H1 (cell line): ENCODE measurements around the gene RPP30. TPM values are rescaled to one million over a fixed set of nuclear protein-coding genes. Genes with fewer than 3 reads are reported as not detected.

Source experiments
- GTF2F1 ChIP-seq: IDR thresholded peaks from 2 replicates; pipeline ENCODE4 v1.6.1; 2012; ENCODE audit warnings: low read depth, low read length, improper control_type of control experiment, borderline replicate concordance
- HDAC2 ChIP-seq, 2 experiments: fragments of 300-600 bp in 1 of 2; sonication (generic) in 1 of 2; IDR thresholded peaks; 2 replicates each; pipeline ENCODE4 v1.6.1; 2011 to 2012; ENCODE audit warnings: low read depth in 2 of 2, low read length in 2 of 2, mild to moderate bottlenecking in 2 of 2, moderate library complexity in 2 of 2, borderline replicate concordance in 1 of 2, inconsistent platforms in 1 of 2
- SP4 ChIP-seq: IDR thresholded peaks from 2 replicates; pipeline ENCODE4 v1.6.1; 2012; ENCODE audit warnings: low read length, inconsistent platforms
- polyA plus RNA-seq, 7 experiments: library from polyadenylated mRNA; depleted of rRNA in 3 of 7; stranded (reverse) in 5 of 7; unstranded in 2 of 7; fragments of >200 nt in 5 of 7; fragments of 200-250 nt in 2 of 7; gene quantifications; 1 replicate in 5 of 7; 2 replicates in 1 of 7; 4 replicates in 1 of 7; pipeline versions ENCODE4 v1.2.1 to v1.2.3, GENCODE V29; 2011 to 2013; ENCODE audit warnings: missing spikeins in 2 of 7, mixed read lengths in 2 of 7
- total RNA-seq: library from RNA; stranded (reverse); fragmentation: NEBNext Ultra II Directional; extraction: Animal tissue kit (Norgen Biotek cat#: 25700); gene quantifications from 2 replicates; pipeline ENCODE4 v1.2.1, GENCODE V29; 2021

Gene RPP30
- total and polyA plus RNA-seq, 2 of the 8 experiments (the other 6 are each of a cell fraction or from before 2014, with no cell fraction given), result 38.9 to 79.7 TPM

- TF ChIP-seq HDAC2 (IDR thresholded peaks at IDR 0.05; ENCODE audit: borderline replicate concordance in 1 of 2, low read depth in 2 of 2, low read length in 2 of 2) (no peak), GTF2F1 (no peak), SP4 (no peak)
These were observed 43.4 kb downstream of the RPP30 start (continued) for GRCh38 chr10:90914992-90915765.
